GM18520 (cell line): ENCODE measurements around the gene DNAAF2.
"Not testable (repeated sequence)": the region's sequence is repeated elsewhere in the genome, so short reads cannot be mapped to it uniquely, and the experiment has no call there.

Source experiments
- ATAC-seq: cut with Tn5 transposase; IDR thresholded peaks from one replicate; pipeline ENCODE4 v1.9.1; 2021; ENCODE audit not compliant: unreplicated experiment

Gene DNAAF2

DNA sequence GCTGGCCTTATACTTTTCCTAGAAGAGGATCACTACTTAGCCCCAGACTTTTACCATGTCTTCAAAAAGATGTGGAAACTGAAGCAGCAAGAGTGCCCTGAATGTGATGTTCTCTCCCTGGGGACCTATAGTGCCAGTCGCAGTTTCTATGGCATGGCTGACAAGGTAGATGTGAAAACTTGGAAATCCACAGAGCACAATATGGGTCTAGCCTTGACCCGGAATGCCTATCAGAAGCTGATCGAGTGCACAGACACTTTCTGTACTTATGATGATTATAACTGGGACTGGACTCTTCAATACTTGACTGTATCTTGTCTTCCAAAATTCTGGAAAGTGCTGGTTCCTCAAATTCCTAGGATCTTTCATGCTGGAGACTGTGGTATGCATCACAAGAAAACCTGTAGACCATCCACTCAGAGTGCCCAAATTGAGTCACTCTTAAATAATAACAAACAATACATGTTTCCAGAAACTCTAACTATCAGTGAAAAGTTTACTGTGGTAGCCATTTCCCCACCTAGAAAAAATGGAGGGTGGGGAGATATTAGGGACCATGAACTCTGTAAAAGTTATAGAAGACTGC is 12.9 kb downstream of the DNAAF2 start:
- no peak for ATAC-seq

- peak; percentile 2 for ATAC-seq
These were observed 13.7 kb downstream of the DNAAF2 start for GRCh38 chr14:49621114-49621881.

GRCh38 chr14:49620182-49621113 is 14.6 kb downstream of the DNAAF2 start, which contains the start of the genes MGAT2 and RPL36AL:
Gene MGAT2, plus strand, starts transcription at chr14:49620799. Its CDS starts 470 bp downstream, at chr14:49621269.
Gene RPL36AL, minus strand, starts transcription at chr14:49620626. Its CDS starts 1,522 bp downstream, at chr14:49619104.
- peak; percentile 83 for ATAC-seq

DNA sequence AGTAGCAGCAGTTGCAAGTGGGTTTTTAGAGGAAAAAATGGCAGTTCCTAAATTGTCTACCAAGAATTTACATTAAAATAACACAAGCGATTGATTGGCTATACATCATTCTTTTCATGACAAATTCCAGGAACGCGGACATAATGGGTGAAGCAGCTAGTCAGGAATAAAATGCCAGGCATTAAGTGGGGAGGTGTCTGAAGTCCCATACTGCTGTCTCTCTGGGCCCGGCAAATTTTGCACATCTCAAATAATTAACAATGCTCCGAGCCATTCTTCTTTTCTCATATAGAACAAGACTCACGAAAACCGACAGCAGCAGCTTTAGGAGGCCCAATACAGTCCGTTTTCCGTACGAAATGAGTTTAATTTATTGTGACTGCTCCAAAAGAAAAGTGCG is 15.3 kb downstream of the DNAAF2 start:
- no peak for ATAC-seq

- not testable (repeated sequence) for ATAC-seq
These were observed 15.8 kb downstream of the DNAAF2 start for GRCh38 chr14:49619273-49619672.

- no peak for ATAC-seq
These were observed 17.1 kb downstream of the DNAAF2 start for GRCh38 chr14:49617852-49618519.

DNA sequence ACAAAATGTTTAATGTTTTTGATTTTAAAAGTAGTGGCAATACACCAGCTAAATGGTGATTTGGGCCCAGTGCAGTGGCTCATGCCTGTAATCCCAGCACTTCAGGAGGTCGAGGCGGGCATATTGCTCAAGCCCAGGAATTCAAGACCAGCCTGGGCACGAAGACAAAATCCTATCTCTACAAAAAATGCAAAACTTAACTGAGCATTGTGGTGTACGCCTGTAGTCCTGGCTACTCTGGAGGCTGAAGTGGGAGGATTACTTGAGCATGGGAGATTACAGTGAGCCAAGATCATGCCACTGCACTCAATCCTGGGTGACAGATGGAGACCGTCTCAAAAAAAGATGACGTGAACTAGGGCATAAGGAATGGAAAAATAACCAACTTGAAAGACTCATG is 19.3 kb downstream of the DNAAF2 start:
- no peak for ATAC-seq

GRCh38 chr14:49614196-49614595 is 20.8 kb downstream of the DNAAF2 start:
- ATAC-seq, result no peak

DNA sequence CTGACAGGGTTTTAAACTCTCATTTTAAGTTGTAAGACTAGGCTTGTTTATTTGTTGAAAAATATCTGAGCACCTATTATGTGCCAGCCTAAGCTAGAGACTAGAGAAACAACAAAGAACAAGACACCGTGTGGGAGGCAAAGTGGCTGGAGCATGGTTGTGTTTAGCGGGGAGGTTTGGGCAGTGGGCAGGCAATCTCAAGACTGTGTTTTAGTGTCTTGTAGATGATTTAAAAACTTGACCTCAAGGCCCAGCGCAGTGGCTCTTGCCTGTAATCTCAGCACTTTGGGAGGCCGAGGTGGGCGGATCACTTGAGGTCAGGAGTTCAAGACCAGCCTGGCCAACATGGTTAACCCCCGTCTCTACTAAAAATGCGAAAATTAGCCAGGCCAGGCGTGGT is 22.4 kb downstream of the DNAAF2 start:
- no peak for ATAC-seq

DNA sequence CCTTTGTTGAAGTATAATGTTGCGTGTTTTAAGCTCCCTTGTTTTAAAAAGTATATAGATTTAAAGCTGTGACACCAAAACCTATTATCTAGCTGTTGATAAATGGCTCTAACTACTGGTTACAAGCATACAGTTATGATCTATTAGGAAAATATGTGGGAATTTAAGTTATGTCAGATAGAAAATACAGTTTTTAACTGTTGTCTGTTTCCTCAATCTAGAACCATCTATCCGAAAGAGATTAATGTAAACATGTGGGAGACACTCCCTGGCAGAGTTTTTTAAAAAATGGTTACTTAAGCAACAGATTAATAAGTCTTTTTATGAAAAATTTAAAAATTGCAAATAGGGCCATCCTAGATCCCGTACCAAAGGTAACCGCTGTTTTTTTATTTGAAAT is 22.8 kb downstream of the DNAAF2 start:
- ATAC-seq, result no peak

DNA sequence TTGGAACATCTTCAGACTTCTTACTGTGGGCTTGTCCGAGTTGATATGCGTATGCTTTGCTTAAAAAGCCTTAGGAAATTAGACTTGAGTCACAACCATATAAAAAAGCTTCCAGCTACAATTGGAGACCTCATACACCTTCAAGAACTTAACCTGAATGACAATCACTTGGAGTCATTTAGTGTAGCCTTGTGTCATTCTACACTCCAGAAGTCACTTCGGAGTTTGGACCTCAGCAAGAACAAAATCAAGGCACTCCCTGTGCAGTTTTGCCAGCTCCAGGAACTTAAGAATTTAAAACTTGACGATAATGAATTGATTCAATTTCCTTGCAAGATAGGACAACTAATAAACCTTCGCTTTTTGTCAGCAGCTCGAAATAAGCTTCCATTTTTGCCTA is 27.5 kb downstream of the DNAAF2 start:
- ATAC-seq, result no peak

DNA sequence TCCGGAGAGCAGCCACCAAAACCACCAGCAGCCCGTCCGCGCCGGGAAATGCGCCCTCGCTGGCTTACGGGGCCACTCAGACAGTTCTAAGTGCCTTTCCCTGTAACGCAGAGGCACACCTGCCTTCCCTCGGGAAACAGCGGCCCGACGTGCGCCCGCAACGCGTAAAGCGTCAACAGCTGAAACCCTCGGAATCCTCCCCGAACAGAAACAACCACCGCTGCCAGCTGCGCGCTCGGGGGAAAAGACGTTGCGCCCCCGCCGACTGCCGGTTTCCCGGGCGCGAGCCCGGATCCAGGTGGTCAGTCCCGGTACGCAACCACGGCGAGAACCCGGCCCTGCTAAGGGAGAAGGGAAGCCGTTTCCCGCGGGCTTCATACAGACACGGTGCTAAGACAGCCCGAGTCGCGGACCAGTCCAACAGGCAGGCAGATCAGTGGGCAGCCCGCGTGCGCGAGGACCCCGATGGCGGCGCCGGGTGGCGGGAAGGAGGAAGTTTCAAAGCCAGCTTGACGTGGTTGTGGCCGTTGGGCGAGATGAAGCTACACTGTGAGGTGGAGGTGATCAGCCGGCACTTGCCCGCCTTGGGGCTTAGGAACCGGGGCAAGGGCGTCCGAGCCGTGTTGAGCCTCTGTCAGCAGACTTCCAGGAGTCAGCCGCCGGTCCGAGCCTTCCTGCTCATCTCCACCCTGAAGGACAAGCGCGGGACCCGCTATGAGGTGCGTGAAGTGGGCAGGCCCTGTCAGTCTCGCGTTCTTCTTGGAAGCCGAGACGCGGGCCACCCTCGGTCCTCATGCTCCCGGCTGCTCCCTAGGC is 36.4 kb downstream of the DNAAF2 start, which contains the start of gene LRR1:
Gene LRR1, plus strand, starts transcription at position 456 of the 816 bp plus-strand sequence. Its CDS starts 81 bp downstream, at position 537.
- ATAC-seq, result peak; percentile 34

- no peak for ATAC-seq
These were observed 36.9 kb downstream of the DNAAF2 start for GRCh38 chr14:49598189-49598484.

DNA sequence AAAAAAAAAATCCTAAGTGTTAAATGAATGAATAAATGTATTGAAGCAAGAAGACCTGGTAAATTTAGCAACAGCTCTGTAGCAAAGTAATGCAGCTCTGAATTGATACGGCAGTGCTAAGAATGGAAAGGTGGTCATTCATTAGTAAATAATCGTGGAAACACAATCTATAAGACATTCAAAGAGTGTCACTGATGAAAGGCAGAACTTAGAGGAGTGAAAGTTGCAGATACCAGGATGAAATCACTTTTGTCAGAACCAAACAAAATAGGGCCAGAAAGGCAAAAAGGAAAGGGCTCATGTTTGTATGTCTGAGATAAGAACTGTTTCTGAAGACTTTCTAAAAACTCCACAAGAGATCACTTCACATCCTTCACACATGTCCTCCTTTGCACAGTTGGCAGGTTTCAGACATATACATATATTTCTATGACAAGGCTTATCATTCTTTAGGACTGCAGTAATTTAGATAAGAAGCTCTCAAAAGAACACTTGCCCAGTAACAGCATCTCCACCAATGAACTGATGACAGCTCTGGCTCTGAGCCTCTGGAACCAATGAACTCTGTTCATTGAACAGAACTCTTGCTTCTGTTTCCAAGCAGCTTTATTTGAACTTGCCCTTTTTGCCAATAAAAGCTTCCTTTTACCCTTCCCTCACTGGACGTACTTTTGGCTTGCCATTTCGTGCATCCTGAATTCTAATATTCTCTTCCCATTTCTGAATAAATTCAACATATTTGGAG is 40.5 kb downstream of the DNAAF2 start:
- no peak for ATAC-seq

- ATAC-seq, result no peak
These were observed 42.0 kb downstream of the DNAAF2 start for GRCh38 chr14:49593016-49593415.

- ATAC-seq, result no peak
These were observed 45.7 kb downstream of the DNAAF2 start for GRCh38 chr14:49589387-49589786.

DNA sequence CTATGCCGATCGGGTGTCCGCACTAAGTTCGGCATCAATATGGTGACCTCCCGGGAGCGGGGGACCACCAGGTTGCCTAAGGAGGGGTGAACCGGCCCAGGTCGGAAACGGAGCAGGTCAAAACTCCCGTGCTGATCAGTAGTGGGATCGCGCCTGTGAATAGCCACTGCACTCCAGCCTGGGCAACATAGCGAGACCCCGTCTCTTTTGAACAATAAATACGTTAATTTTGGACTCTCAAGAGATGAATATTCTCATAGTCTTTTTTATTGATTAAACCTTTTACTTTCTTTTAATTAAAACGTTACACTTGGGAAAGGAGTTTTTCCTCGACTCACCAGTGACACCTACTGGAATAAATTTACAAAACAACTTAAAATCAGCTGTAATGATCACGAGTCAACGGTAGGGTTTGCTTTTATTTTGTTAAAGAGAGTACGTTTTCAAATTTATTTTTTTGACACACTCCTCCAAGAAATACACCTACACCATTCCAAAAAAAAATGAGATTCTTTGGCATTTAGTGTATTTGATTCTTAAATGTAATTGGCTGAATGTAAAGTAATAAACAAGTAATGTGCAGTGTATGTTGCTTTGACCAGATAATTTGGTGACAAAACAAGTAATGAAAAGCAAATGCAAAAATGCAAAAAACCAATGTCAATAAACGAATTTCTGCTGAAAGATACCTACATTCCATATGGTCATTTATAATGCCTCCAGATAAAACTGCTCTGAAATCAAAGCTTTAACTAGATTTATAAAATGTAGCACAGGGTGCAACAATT is 48.2 kb downstream of the DNAAF2 start:
- ATAC-seq, result peak; percentile 32

DNA sequence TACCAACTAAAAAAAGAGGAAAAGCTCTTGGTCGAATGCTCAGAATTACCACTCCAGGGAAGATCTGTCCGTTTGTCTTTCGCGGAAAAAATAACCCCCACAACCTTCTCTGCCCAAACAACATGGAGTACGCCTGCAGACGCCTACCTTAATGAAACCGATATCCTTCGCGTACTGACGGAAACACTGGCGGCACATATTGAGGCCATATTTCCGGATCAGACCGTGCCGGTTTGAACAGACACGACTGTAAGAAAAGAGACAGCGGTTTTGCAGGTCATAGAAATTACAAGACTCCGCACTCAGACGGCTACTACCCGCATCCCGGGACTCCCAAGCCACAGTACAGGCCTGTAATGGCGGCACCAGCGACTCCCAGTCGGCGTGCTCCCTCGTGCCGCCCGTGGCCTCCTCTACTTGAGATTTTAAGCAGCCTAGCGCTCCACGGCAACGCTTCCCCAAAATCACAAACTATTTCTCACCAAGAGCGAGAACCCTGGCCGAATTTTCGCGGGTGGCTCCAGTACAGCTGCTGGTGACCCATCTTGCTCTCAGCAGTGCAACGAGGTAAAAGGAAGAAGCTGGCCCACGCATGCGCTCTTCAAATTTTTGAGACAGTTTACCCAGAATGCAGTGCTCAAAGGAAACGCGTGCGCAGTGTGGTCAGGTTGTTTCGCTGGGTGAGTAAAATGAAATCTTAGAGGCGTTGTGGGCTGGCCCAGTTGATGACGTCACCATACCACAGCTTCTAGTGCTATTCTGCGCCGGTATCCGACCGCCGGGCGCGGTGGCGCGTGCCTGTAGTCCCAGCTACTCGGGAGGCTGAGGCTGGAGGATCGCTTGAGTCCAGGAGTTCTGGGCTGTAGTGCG is 49.0 kb downstream of the DNAAF2 start, which contains the start of gene RPS29:
Gene RPS29, minus strand, starts transcription at position 578 of the 870 bp plus-strand sequence. Its CDS starts 34 bp downstream, at position 544.
- peak; percentile 77 for ATAC-seq
